Measurements from ENCODE around the gene GFM1.

GRCh38 chr3:158728851-158729250 is 84.5 kb downstream of the GFM1 start:
- TF ChIP-seq EZH2 (IDR thresholded peaks at IDR 0.05; ENCODE audit: borderline replicate concordance, low read depth, low read length, poor library complexity, severe bottlenecking) (no peak), CTCF (conservative IDR thresholded peaks at IDR 0.05; ENCODE audit: low read depth, low read length) (no peak)
